PFSK-1 (cell line): ENCODE results near the gene PEX10.

Source experiments
- FOXP2 ChIP-seq: optimal IDR thresholded peaks from 2 replicates; pipeline ENCODE3; 2011; ENCODE audit warnings: borderline replicate concordance, control low read depth, inconsistent platforms; ENCODE audit not compliant: insufficient read depth; ENCODE audit errors: extremely low read length, extremely low read depth
- SIN3A ChIP-seq: IDR thresholded peaks from 2 replicates; pipeline ENCODE4 v1.6.1; 2012; ENCODE audit warnings: mild to moderate bottlenecking, low read length, moderate library complexity, borderline replicate concordance; ENCODE audit not compliant: insufficient read depth
- TAF1 ChIP-seq: IDR thresholded peaks from 2 replicates; pipeline ENCODE4 v1.6.1; 2012; ENCODE audit warnings: low read length, control low read depth, borderline replicate concordance; ENCODE audit not compliant: insufficient read depth

- TF ChIP-seq TAF1 (no peak), FOXP2 (no peak), SIN3A (no peak)
Measured at GRCh38 chr1:2445162-2445822, 32.9 kb upstream of the PEX10 start.
